Left renal pelvis (tissue), 4 donors: ENCODE data around the gene NOS1AP. TPM values are rescaled to one million over a fixed set of nuclear protein-coding genes. Genes with fewer than 3 reads are reported as not detected.
"Not testable (repeated sequence)": the region's sequence is repeated elsewhere in the genome, so short reads cannot be mapped to it uniquely, and the experiment has no call there.

ENCODE experiments used
- DNase-seq, 4 donors: peaks; one replicate each; pipeline ENCODE4 v3.0.0-alpha.2; 2013; ENCODE audit warnings: low read depth in 4 of 4, low spot score in 3 of 4
- polyA plus RNA-seq, 4 donors: library from polyadenylated mRNA; unstranded; fragments of 120-200 nt; gene quantifications; one replicate each; pipeline ENCODE4 v1.2.1, GENCODE V29; 2013; ENCODE audit not compliant: insufficient read length in 4 of 4

The NOS1AP gene
- polyA plus RNA-seq, 4 donors: 2.7 to 13.0 (median 9.2) TPM

GRCh38 chr1:162319493-162320175 is 250.1 kb downstream of the NOS1AP start:
- DNase-seq: peak in 1 of 4 donors; percentile 12

GRCh38 chr1:162321809-162322422 is 252.4 kb downstream of the NOS1AP start:
- no peak for DNase-seq

GRCh38 chr1:162323023-162323422 is 253.5 kb downstream of the NOS1AP start:
- DNase-seq: no peak

- DNase-seq: no peak
These were observed 254.9 kb downstream of the NOS1AP start for GRCh38 chr1:162324396-162324795.

GRCh38 chr1:162326559-162326958 is 257.1 kb downstream of the NOS1AP start:
- DNase-seq: no peak

- DNase-seq: no peak
These were observed 257.8 kb downstream of the NOS1AP start for GRCh38 chr1:162327144-162327787.

- DNase-seq: no peak
These were observed 258.3 kb downstream of the NOS1AP start for GRCh38 chr1:162327788-162328165.

- no peak for DNase-seq
These were observed 259.0 kb downstream of the NOS1AP start for GRCh38 chr1:162328512-162328911.

- DNase-seq: no peak
These were observed 260.3 kb downstream of the NOS1AP start for GRCh38 chr1:162329826-162330225.

GRCh38 chr1:162333991-162334390 is 264.5 kb downstream of the NOS1AP start:
- DNase-seq: no peak

GRCh38 chr1:162335126-162335525 is 265.6 kb downstream of the NOS1AP start:
- DNase-seq: no peak

GRCh38 chr1:162336621-162337285 is 267.3 kb downstream of the NOS1AP start:
- no peak for DNase-seq

GRCh38 chr1:162342452-162342983 is 273.0 kb downstream of the NOS1AP start:
- no peak for DNase-seq

GRCh38 chr1:162343470-162343869 is 274.0 kb downstream of the NOS1AP start:
- DNase-seq: no peak

- DNase-seq: no peak
These were observed 277.8 kb downstream of the NOS1AP start for GRCh38 chr1:162347281-162347680.

- peak in 3 of 4 donors; percentile 24 to 45 (median 34) for DNase-seq
These were observed 280.3 kb downstream of the NOS1AP start for GRCh38 chr1:162349635-162350330.

- no peak for DNase-seq
These were observed 281.9 kb downstream of the NOS1AP start for GRCh38 chr1:162351246-162351842.

GRCh38 chr1:162351874-162352273 is 282.4 kb downstream of the NOS1AP start:
- DNase-seq: not testable (repeated sequence)

- no peak for DNase-seq
These were observed 283.6 kb downstream of the NOS1AP start for GRCh38 chr1:162353078-162353477.

GRCh38 chr1:162353702-162354101 is 284.2 kb downstream of the NOS1AP start:
- no peak for DNase-seq
